MM.1S (cell line): Measurements from ENCODE around the gene EPPIN.

Experiments
- CTCF ChIP-seq: fragments of 300-600 bp; sonication (generic); IDR thresholded peaks from 2 replicates; pipeline ENCODE4 v1.5.1; 2016; ENCODE audit warnings: antibody characterized with exemption, low read length, mixed read lengths
- EZH2 ChIP-seq: fragments of 300-600 bp; sonication (generic); optimal IDR thresholded peaks from 2 replicates; pipeline ENCODE3; 2017; ENCODE audit warnings: low read depth, mild to moderate bottlenecking, antibody characterized with exemption, low read length, mixed read lengths

GRCh38 chr20:45508068-45508886 lies 38.9 kb downstream of the EPPIN start:
- TF ChIP-seq CTCF (no peak), EZH2 (no peak)
